NCI-H1048 (cell line): ENCODE measurements around the gene DGKB.

Experiments used
- DNase-seq: peaks from one replicate; lab custom pipeline; 2025; lab: John Stamatoyannopoulos, UW

Gene DGKB

GRCh38 chr7:14688208-14688607 lies 214.3 kb downstream of the DGKB start:
- DNase-seq = no peak

GRCh38 chr7:14687777-14688176 lies 214.8 kb downstream of the DGKB start:
- DNase-seq = no peak

GRCh38 chr7:14687241-14687640 lies 215.3 kb downstream of the DGKB start:
- DNase-seq = no peak

GRCh38 chr7:14685167-14685566 lies 217.4 kb downstream of the DGKB start:
- DNase-seq = no peak

GRCh38 chr7:14682910-14683465 lies 219.6 kb downstream of the DGKB start:
- no peak for DNase-seq

GRCh38 chr7:14676896-14677295 lies 225.7 kb downstream of the DGKB start:
- DNase-seq = no peak

GRCh38 chr7:14673202-14673601 lies 229.3 kb downstream of the DGKB start:
- DNase-seq = no peak

GRCh38 chr7:14666913-14667312 lies 235.6 kb downstream of the DGKB start:
- no peak for DNase-seq

GRCh38 chr7:14666304-14666703 lies 236.2 kb downstream of the DGKB start:
- DNase-seq = no peak

- peak; percentile 34 for DNase-seq
These were observed 262.8 kb downstream of the DGKB start for GRCh38 chr7:14639801-14640200.

GRCh38 chr7:14639329-14639728 lies 263.2 kb downstream of the DGKB start:
- no peak for DNase-seq

- no peak for DNase-seq
These were observed 264.6 kb downstream of the DGKB start for GRCh38 chr7:14637968-14638367.

- no peak for DNase-seq
These were observed 266.6 kb downstream of the DGKB start for GRCh38 chr7:14635955-14636354.

- no peak for DNase-seq
These were observed 272.5 kb downstream of the DGKB start for GRCh38 chr7:14630048-14630447.

GRCh38 chr7:14628516-14628915 lies 274.0 kb downstream of the DGKB start:
- DNase-seq = no peak

GRCh38 chr7:14626076-14626475 lies 276.5 kb downstream of the DGKB start:
- DNase-seq = no peak

GRCh38 chr7:14622559-14622958 lies 280.0 kb downstream of the DGKB start:
- DNase-seq = no peak

- no peak for DNase-seq
These were observed 296.4 kb downstream of the DGKB start for GRCh38 chr7:14606101-14606500.

GRCh38 chr7:14604606-14605005 lies 297.9 kb downstream of the DGKB start:
- no peak for DNase-seq

- no peak for DNase-seq
These were observed 299.7 kb downstream of the DGKB start for GRCh38 chr7:14602851-14603250.

GRCh38 chr7:14600766-14601367 lies 301.7 kb downstream of the DGKB start:
- no peak for DNase-seq

- DNase-seq = no peak
These were observed 303.6 kb downstream of the DGKB start for GRCh38 chr7:14598978-14599377.

GRCh38 chr7:14596421-14596820 lies 306.1 kb downstream of the DGKB start:
- DNase-seq = no peak

GRCh38 chr7:14590206-14590605 lies 312.3 kb downstream of the DGKB start:
- DNase-seq = no peak
